Measurements from ENCODE around the gene UVRAG.
A peak's percentile ranks its signal among the peaks of the same experiment; 100 is the strongest.

Gene UVRAG

DNA sequence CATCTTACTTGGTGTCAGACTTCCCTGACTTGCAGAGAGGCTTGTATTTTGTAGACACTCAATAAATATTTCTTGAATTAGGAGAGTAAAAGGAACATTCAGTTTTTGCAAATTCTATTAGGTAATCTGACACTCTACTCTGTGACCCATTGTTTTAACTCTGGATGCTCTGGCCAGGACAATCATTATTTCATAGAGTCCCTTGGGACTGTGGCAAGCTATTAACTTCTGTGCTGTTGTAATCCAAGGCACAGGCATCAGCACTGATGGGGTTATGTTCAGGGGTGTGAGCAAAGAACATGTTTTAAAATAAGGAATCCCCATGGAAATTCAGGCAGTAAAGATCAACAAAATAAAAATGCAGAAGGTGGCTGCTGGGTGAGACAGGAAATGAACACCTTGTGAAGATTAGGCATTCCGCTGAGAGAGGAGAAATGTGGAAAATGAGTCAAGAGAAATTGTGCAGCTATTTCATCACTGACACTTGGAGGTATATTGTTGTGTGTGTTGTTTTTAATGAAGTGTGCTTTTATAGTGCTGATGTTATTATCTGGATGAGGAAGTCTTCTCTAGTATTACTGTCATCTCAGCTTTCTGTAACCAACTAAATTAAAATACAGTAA is 216.1 kb downstream of the UVRAG start:
- no peaks in the 10 kb centered on the region for H3K9me3 ChIP-seq (replicated peaks; ENCODE audit: insufficient read depth, low read length)
- no peaks in the 10 kb centered on the region for H3K27me3 ChIP-seq (replicated peaks; ENCODE audit: insufficient read depth, low read length)
- no peaks in the 10 kb centered on the region for H3K36me3 ChIP-seq (replicated peaks; ENCODE audit: insufficient read depth, low read length)
- H3K79me2 ChIP-seq (ENCODE audit: low read length), result no peaks in the 10 kb centered on the region
- TF ChIP-seq EZH2 (optimal IDR thresholded peaks at IDR 0.05; ENCODE audit: low read depth, low read length) (no peak), EZH2phosphoT487 (IDR thresholded peaks at IDR 0.05; ENCODE audit: low read length) (no peak)
- TF ChIP-seq, protein P1, sequence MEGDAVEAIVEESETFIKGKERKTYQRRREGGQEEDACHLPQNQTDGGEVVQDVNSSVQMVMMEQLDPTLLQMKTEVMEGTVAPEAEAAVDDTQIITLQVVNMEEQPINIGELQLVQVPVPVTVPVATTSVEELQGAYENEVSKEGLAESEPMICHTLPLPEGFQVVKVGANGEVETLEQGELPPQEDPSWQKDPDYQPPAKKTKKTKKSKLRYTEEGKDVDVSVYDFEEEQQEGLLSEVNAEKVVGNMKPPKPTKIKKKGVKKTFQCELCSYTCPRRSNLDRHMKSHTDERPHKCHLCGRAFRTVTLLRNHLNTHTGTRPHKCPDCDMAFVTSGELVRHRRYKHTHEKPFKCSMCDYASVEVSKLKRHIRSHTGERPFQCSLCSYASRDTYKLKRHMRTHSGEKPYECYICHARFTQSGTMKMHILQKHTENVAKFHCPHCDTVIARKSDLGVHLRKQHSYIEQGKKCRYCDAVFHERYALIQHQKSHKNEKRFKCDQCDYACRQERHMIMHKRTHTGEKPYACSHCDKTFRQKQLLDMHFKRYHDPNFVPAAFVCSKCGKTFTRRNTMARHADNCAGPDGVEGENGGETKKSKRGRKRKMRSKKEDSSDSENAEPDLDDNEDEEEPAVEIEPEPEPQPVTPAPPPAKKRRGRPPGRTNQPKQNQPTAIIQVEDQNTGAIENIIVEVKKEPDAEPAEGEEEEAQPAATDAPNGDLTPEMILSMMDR (IDR thresholded peaks at IDR 0.05; ENCODE audit: low read length), result no peak
- no peak for DNase-seq
- no peaks in the 10 kb centered on the region for H4K20me1 ChIP-seq (ENCODE audit: insufficient read depth, low read length)
- H3K4me3 ChIP-seq (ENCODE audit: low read length), result no peak overlapping the region
- H3K4me1 ChIP-seq (ENCODE audit: low read length), result peaks cover 31% of the 10 kb centered on the region
- H3K27ac ChIP-seq (ENCODE audit: low read length), result no peak overlapping the region
- no peaks in the 10 kb centered on the region for H3K9me2 ChIP-seq (replicated peaks; ENCODE audit: insufficient read depth, low read length)
- H2AFZ ChIP-seq (ENCODE audit: low read length), result no peak overlapping the region
- no peak overlapping the region for H3K4me2 ChIP-seq (ENCODE audit: low read depth, low read length)
- peaks cover 8% of the 10 kb centered on the region for H3F3A ChIP-seq (ENCODE audit: insufficient read depth, low read length)
- no peak overlapping the region for H3K9ac ChIP-seq (ENCODE audit: low read length)

DNA sequence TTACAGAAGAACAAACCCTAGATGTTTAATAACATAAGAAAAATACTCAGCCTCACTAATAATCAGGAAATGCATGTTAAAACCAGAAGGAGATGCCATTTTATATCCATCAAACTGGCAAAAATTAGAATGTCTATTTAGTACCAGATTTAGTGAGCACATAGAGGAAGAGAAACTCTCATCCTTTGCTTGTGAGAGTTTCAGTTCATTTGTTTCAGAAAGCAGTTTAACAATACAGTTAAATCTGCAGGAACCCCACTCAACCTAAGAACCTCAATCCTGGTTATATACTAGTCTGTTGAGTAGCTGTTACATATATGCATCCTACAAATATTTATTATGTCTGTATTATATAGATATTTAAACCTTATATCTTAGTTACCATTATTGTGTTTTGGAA is 218.7 kb downstream of the UVRAG start:
- H4K20me1 ChIP-seq (ENCODE audit: insufficient read depth, low read length), result no peaks in the 10 kb centered on the region
- TF ChIP-seq EZH2 (optimal IDR thresholded peaks at IDR 0.05; ENCODE audit: low read depth, low read length), result no peak
- TF ChIP-seq, protein P1 (IDR thresholded peaks at IDR 0.05; ENCODE audit: low read length), result no peak
- TF ChIP-seq EZH2phosphoT487 (IDR thresholded peaks at IDR 0.05; ENCODE audit: low read length), result no peak
- H3K9ac ChIP-seq (ENCODE audit: low read length), result no peak overlapping the region
- no peak overlapping the region for H3K4me3 ChIP-seq (ENCODE audit: low read length)
- H3K9me2 ChIP-seq (replicated peaks; ENCODE audit: insufficient read depth, low read length), result no peaks in the 10 kb centered on the region
- H3K79me2 ChIP-seq (ENCODE audit: low read length), result no peaks in the 10 kb centered on the region
- peak overlapping the region; percentile 5; the same call in 1 of the 2 replicates for H3K27ac ChIP-seq (ENCODE audit: low read length)
- H3K4me2 ChIP-seq (ENCODE audit: low read depth, low read length), result peak overlapping the region; percentile 41; the same call in 1 of the 2 replicates
- peaks cover 8% of the 10 kb centered on the region for H3F3A ChIP-seq (ENCODE audit: insufficient read depth, low read length)
- DNase-seq, result peak; percentile 70
- H2AFZ ChIP-seq (ENCODE audit: low read length), result no peak overlapping the region
- H3K36me3 ChIP-seq (replicated peaks; ENCODE audit: insufficient read depth, low read length), result no peaks in the 10 kb centered on the region
- H3K4me1 ChIP-seq (ENCODE audit: low read length), result peaks cover 20% of the 10 kb centered on the region
- no peaks in the 10 kb centered on the region for H3K9me3 ChIP-seq (replicated peaks; ENCODE audit: insufficient read depth, low read length)
- no peaks in the 10 kb centered on the region for H3K27me3 ChIP-seq (replicated peaks; ENCODE audit: insufficient read depth, low read length)

DNA sequence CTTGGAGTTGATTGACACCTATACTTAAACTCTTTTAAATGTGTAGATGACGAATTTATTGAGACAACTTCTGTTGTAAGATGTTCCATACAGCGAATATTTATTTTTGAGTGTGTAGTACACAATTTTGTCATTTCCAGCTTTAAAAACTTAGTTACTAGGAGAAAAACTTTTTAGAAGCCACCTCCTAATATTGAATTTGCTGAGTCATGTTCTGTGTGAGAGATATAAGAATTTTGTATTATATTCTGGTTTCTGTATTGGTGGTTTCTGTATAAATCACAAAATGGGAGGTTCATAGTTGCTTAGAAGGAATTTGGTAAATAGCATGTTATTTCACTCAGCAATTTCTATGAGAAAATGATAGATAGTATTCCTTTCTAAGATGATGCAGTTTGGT is 220.0 kb downstream of the UVRAG start:
- Histone ChIP-seq H3F3A (ENCODE audit: insufficient read depth, low read length) (peaks cover 8% of the 10 kb centered on the region), H3K79me2 (ENCODE audit: low read length) (no peaks in the 10 kb centered on the region), H3K4me1 (ENCODE audit: low read length) (peaks cover 20% of the 10 kb centered on the region), H3K36me3 (replicated peaks; ENCODE audit: insufficient read depth, low read length) (no peaks in the 10 kb centered on the region), H3K9me2 (replicated peaks; ENCODE audit: insufficient read depth, low read length) (no peaks in the 10 kb centered on the region), H3K4me3 (ENCODE audit: low read length) (no peak overlapping the region), H2AFZ (ENCODE audit: low read length) (no peak overlapping the region), H3K9ac (ENCODE audit: low read length) (no peak overlapping the region), H3K27me3 (replicated peaks; ENCODE audit: insufficient read depth, low read length) (no peaks in the 10 kb centered on the region), H3K9me3 (replicated peaks; ENCODE audit: insufficient read depth, low read length) (no peaks in the 10 kb centered on the region), H3K27ac (ENCODE audit: low read length) (no peak overlapping the region), H3K4me2 (ENCODE audit: low read depth, low read length) (no peak overlapping the region), H4K20me1 (ENCODE audit: insufficient read depth, low read length) (no peaks in the 10 kb centered on the region)
- no peak for TF ChIP-seq EZH2 (optimal IDR thresholded peaks at IDR 0.05; ENCODE audit: low read depth, low read length)
- no peak for TF ChIP-seq EZH2phosphoT487 (IDR thresholded peaks at IDR 0.05; ENCODE audit: low read length)
- TF ChIP-seq, protein P1 (IDR thresholded peaks at IDR 0.05; ENCODE audit: low read length), result no peak
- DNase-seq, result no peak
